SU-DHL-6 (cell line): ENCODE results near the gene MTRF1.

Experiments used
- H2AFZ ChIP-seq: fragments of 200-600 bp; sonication (generic); 2 replicates; pipeline ENCODE4 v1.6.1; 2014; ENCODE audit warnings: low read depth, mild to moderate bottlenecking, moderate library complexity, mixed read lengths, antibody characterized with exemption, low read length; ENCODE audit not compliant: severe bottlenecking
- H3F3A ChIP-seq: fragments of 200-600 bp; shearing (Covaris generic); 2 replicates; pipeline ENCODE4 v1.6.0; 2016; ENCODE audit warnings: antibody characterized with exemption, mild to moderate bottlenecking; ENCODE audit not compliant: insufficient read depth
- H3K27ac ChIP-seq: fragments of 200-600 bp; sonication (generic); 2 replicates; pipeline ENCODE4 v1.5.1; 2016; ENCODE audit warnings: low read depth, mild to moderate bottlenecking, low read length, moderate library complexity, mixed read lengths
- H3K27me3 ChIP-seq: fragments of 200-600 bp; sonication (generic), shearing (Covaris generic); 2 replicates; pipeline ENCODE4 v1.6.0; 2014; ENCODE audit warnings: mild to moderate bottlenecking, low read length
- H3K36me3 ChIP-seq: fragments of 200-600 bp; sonication (generic); 2 replicates; pipeline ENCODE4 v1.6.1; 2014; ENCODE audit warnings: mild to moderate bottlenecking, low read length, mixed read lengths
- H3K4me2 ChIP-seq: fragments of 300-600, 200-600 bp; shearing (Covaris generic), sonication (generic); 2 replicates; pipeline ENCODE4 v1.6.0; 2014; ENCODE audit warnings: low read length, low read depth, mild to moderate bottlenecking; ENCODE audit not compliant: poor library complexity, severe bottlenecking
- H3K4me3 ChIP-seq: fragments of 200-600 bp; sonication (generic); 2 replicates; pipeline ENCODE4 v1.5.1; 2014; ENCODE audit warnings: antibody characterized with exemption, low read length, mild to moderate bottlenecking, mixed read lengths; ENCODE audit not compliant: insufficient read depth, poor library complexity, severe bottlenecking
- H3K79me2 ChIP-seq: fragments of 200-600 bp; sonication (generic); 2 replicates; pipeline ENCODE4 v1.6.1; 2014; ENCODE audit warnings: mild to moderate bottlenecking, low read length, moderate library complexity; ENCODE audit not compliant: insufficient read depth
- H3K9ac ChIP-seq: fragments of 200-600 bp; sonication (generic); 2 replicates; pipeline ENCODE4 v1.7.0; 2014; ENCODE audit warnings: mild to moderate bottlenecking, low read length
- H3K9me2 ChIP-seq: fragments of 200-600 bp; sonication (generic); replicated peaks from 2 replicates; pipeline ENCODE4 v1.6.1; 2014; ENCODE audit warnings: low read length; ENCODE audit not compliant: insufficient read depth
- H3K9me3 ChIP-seq: fragments of 200-600 bp; sonication (generic); 2 replicates; pipeline ENCODE4 v1.6.1; 2014; ENCODE audit warnings: low read length, mixed read lengths; ENCODE audit not compliant: insufficient read depth
- H4K20me1 ChIP-seq: fragments of 200-600 bp; sonication (generic); 2 replicates; pipeline ENCODE4 v1.6.1; 2014; ENCODE audit warnings: low read depth, mild to moderate bottlenecking, antibody characterized with exemption, low read length, moderate library complexity, mixed read lengths
- EZH2phosphoT487 ChIP-seq: fragments of 200-600 bp; sonication (generic), shearing (Covaris generic); conservative IDR thresholded peaks from 2 replicates; pipeline ENCODE4 v1.6.1; 2018; ENCODE audit warnings: mild to moderate bottlenecking, antibody characterized with exemption, low read length, moderate library complexity, mixed read lengths
- TF ChIP-seq, protein P1 (sequence below): fragments of 200-600 bp; sonication (generic); IDR thresholded peaks from one replicate; pipeline ENCODE4 v1.5.1; 2017; ENCODE audit warnings: antibody characterized with exemption, mild to moderate bottlenecking, low read length, moderate library complexity; ENCODE audit not compliant: insufficient read depth, poor library complexity, severe bottlenecking

The MTRF1 gene

DNA sequence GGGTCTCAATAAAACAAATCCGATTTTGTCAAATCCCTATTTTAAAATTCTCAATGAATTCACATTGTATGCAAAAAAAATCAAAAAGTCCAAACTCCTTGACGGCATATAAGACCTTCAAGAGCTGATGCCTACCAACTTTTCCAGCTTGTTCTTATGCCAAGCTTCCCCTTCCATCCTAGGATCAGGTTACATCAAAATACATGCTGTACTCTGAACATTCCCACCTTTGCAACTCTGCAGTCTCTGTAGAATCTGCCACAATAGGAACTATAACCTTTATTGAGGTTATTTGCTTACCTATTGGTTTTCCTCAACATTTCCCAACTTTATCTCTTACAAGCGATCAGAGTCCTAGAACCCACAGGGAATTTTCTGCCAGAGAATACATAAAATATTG lies 76.9 kb downstream of the MTRF1 start:
- H3K4me3 ChIP-seq, result no peak overlapping the region
- TF ChIP-seq, protein P1, sequence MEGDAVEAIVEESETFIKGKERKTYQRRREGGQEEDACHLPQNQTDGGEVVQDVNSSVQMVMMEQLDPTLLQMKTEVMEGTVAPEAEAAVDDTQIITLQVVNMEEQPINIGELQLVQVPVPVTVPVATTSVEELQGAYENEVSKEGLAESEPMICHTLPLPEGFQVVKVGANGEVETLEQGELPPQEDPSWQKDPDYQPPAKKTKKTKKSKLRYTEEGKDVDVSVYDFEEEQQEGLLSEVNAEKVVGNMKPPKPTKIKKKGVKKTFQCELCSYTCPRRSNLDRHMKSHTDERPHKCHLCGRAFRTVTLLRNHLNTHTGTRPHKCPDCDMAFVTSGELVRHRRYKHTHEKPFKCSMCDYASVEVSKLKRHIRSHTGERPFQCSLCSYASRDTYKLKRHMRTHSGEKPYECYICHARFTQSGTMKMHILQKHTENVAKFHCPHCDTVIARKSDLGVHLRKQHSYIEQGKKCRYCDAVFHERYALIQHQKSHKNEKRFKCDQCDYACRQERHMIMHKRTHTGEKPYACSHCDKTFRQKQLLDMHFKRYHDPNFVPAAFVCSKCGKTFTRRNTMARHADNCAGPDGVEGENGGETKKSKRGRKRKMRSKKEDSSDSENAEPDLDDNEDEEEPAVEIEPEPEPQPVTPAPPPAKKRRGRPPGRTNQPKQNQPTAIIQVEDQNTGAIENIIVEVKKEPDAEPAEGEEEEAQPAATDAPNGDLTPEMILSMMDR, result no peak
- TF ChIP-seq EZH2phosphoT487, result no peak
- no peak overlapping the region for H3K27ac ChIP-seq
- no peaks in the 10 kb centered on the region for H3K79me2 ChIP-seq
- no peaks in the 10 kb centered on the region for H3K27me3 ChIP-seq
- H3K9me3 ChIP-seq, result no peaks in the 10 kb centered on the region
- H3F3A ChIP-seq, result no peaks in the 10 kb centered on the region; the same call in 1 of the 2 replicates
- no peak overlapping the region for H3K4me2 ChIP-seq
- H4K20me1 ChIP-seq, result no peaks in the 10 kb centered on the region
- 0 out of 2 replicates have a peak, but pooled peaks cover 8% of the 10 kb centered on the region for H3K36me3 ChIP-seq
- H2AFZ ChIP-seq, result no peak overlapping the region
- H3K9me2 ChIP-seq, result no peaks in the 10 kb centered on the region
- no peak overlapping the region for H3K9ac ChIP-seq

DNA sequence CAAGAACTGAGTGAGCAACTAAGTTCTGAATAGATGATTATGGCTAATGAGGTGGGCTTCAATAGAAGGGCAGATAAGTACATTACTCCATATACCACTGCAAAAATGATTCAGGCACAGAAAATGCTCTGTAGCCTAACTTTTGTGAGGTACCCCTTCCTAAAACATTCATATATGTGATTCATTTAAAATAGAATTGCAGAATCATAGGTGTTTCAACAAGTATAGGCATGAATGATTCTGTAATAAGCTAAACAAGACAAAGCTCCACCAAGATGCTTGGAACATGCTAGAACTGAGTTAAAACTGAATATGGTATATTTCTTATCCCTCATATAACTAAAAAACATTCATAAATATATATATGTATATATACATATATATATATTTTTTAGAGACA lies 81.1 kb downstream of the MTRF1 start:
- no peak overlapping the region for H3K9ac ChIP-seq
- H3K4me2 ChIP-seq, result no peak overlapping the region
- no peaks in the 10 kb centered on the region for H4K20me1 ChIP-seq
- no peak overlapping the region for H3K27ac ChIP-seq
- H3F3A ChIP-seq, result no peaks in the 10 kb centered on the region
- H3K9me3 ChIP-seq, result no peaks in the 10 kb centered on the region
- no peak overlapping the region for H3K4me3 ChIP-seq
- no peaks in the 10 kb centered on the region for H3K36me3 ChIP-seq
- H2AFZ ChIP-seq, result no peak overlapping the region
- H3K9me2 ChIP-seq, result no peaks in the 10 kb centered on the region
- H3K27me3 ChIP-seq, result no peaks in the 10 kb centered on the region
- no peaks in the 10 kb centered on the region for H3K79me2 ChIP-seq
- TF ChIP-seq EZH2phosphoT487, result no peak
- TF ChIP-seq, protein P1, result no peak

DNA sequence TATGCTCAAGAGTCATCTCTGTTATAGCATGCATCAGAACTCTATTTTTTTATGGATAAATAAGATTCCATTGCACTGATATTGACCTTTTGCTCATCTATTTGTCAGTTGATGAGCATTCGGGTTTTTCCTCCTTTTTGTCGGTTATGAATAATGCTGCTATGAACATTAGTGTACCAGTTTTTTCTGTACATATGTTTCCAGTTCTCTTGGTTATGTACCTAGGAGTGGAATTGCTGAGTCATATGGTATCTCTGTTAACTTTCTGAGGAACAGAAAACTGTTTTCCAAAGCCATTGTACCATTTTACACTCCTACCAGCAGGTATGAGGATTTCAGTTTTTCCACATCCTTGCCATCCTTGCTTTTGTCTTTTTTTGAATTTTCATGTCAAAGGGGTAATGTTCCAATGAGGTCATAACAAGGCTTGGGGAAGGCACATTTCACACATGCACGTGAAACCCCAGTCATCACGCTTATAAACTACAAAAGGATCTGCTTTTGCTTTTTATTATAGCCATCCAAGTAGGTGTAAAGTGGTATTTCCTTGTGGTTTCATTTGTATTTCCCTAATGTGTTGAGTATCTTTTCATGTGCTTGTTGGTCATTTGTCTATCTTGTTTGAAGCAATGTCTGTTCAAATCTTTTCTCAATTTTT lies 83.7 kb downstream of the MTRF1 start:
- Histone ChIP-seq H3K9me2 (no peaks in the 10 kb centered on the region), H3K27me3 (no peaks in the 10 kb centered on the region), H3K4me3 (no peak overlapping the region), H3K79me2 (no peaks in the 10 kb centered on the region), H3F3A (no peaks in the 10 kb centered on the region), H2AFZ (no peak overlapping the region), H3K4me2 (no peak overlapping the region), H3K36me3 (0 out of 2 replicates have a peak, but pooled peaks cover 2% of the 10 kb centered on the region), H4K20me1 (no peaks in the 10 kb centered on the region), H3K27ac (no peak overlapping the region), H3K9ac (no peak overlapping the region), H3K9me3 (0 out of 2 replicates have a peak, but pooled peaks cover 3% of the 10 kb centered on the region)
- no peak for TF ChIP-seq EZH2phosphoT487
- TF ChIP-seq, protein P1, result no peak
